H1 (cell line): Measurements from ENCODE around the gene TMC3. TPM values are rescaled to one million over a fixed set of nuclear protein-coding genes. Genes with fewer than 3 reads are reported as not detected.
"Not testable (repeated sequence)": the region's sequence is repeated elsewhere in the genome, so short reads cannot be mapped to it uniquely, and the experiment has no call there.

Source experiments
- CTCF ChIA-PET: fragments of 300-600 bp; sonication (Branson Sonifier 250); formaldehyde crosslinking; loops from one replicate; lab custom pipeline; 2021; ENCODE audit not compliant: partially characterized antibody; lab: Charles Lee
- POLR2A ChIA-PET: fragments of 300-600 bp; sonication (Branson Sonifier 250); formaldehyde crosslinking; loops from one replicate; lab custom pipeline; 2021; ENCODE audit warnings: inconsistent platforms; ENCODE audit not compliant: partially characterized antibody; lab: Charles Lee
- DNase-seq, 2 experiments: peaks; one replicate each; pipeline versions ENCODE4 v3.0.0 to v3.0.0-alpha.2; 2010 to 2022; ENCODE audit warnings: low spot score in 2 of 2, low read depth in 1 of 2, mixed read lengths in 1 of 2
- FAIRE-seq: peaks from 2 replicates; lab custom pipeline; 2011; peaks lifted over from hg19 to GRCh38; lab: Jason Lieb, UNC
- H2AFZ ChIP-seq: 2 replicates; pipeline ENCODE4 v1.8.1; 2012; ENCODE audit warnings: low read length, inconsistent platforms
- H2AK5ac ChIP-seq: 2 replicates; pipeline ENCODE4 v1.6.1; 2013; ENCODE audit warnings: low read depth, low read length
- H2BK120ac ChIP-seq: replicated peaks from 2 replicates; pipeline ENCODE3; 2013; ENCODE audit warnings: low read depth, low read length, inconsistent platforms
- H2BK12ac ChIP-seq: 2 replicates; pipeline ENCODE4 v1.6.1; 2013; ENCODE audit warnings: low read depth, low read length
- H2BK15ac ChIP-seq: 2 replicates; pipeline ENCODE4 v1.6.1; 2013; ENCODE audit warnings: low read length
- H2BK20ac ChIP-seq: 2 replicates; pipeline ENCODE4 v1.6.1; 2013; ENCODE audit warnings: low read length
- H2BK5ac ChIP-seq: 2 replicates; pipeline ENCODE4 v1.6.1; 2013; ENCODE audit warnings: low read depth, low read length
- H3K14ac ChIP-seq: 2 replicates; pipeline ENCODE4 v1.6.1; 2013; ENCODE audit warnings: inconsistent platforms; ENCODE audit not compliant: insufficient read length
- H3K18ac ChIP-seq: 2 replicates; pipeline ENCODE4 v1.6.1; 2013; ENCODE audit warnings: low read length; ENCODE audit errors: extremely low read depth
- H3K23ac ChIP-seq: 2 replicates; pipeline ENCODE4 v1.6.1; 2013; ENCODE audit warnings: inconsistent platforms; ENCODE audit not compliant: insufficient read length
- H3K23me2 ChIP-seq: 2 replicates; pipeline ENCODE4 v1.6.1; 2013; ENCODE audit warnings: low read depth, low read length
- H3K27ac ChIP-seq: 2 replicates; pipeline ENCODE4 v1.6.1; 2011; ENCODE audit warnings: low read depth, low read length, inconsistent platforms
- H3K27me3 ChIP-seq, 4 experiments: replicated peaks in 1 of 4; 1 replicate in 1 of 4; 2 replicates in 3 of 4; pipeline versions ENCODE4 v1.6.1 to v1.8.1; 2011 to 2013; ENCODE audit warnings: low read length in 3 of 4, mild to moderate bottlenecking in 3 of 4, inconsistent platforms in 2 of 4, mixed read lengths in 2 of 4, moderate library complexity in 1 of 4; ENCODE audit not compliant: control insufficient read depth in 3 of 4, insufficient read depth in 3 of 4; ENCODE audit errors: extremely low read depth in 1 of 4
- H3K36me3 ChIP-seq, 4 experiments: 2 replicates each; pipeline versions ENCODE4 v1.6.1 to v1.8.1; 2011 to 2013; ENCODE audit warnings: mild to moderate bottlenecking in 4 of 4, low read length in 3 of 4, moderate library complexity in 2 of 4, control low read depth in 1 of 4, inconsistent platforms in 1 of 4; ENCODE audit not compliant: insufficient read depth in 4 of 4, control insufficient read depth in 2 of 4
- H3K4ac ChIP-seq: replicated peaks from 2 replicates; pipeline ENCODE3; 2013; ENCODE audit warnings: low read length, low read depth, mixed read lengths, inconsistent platforms; ENCODE audit not compliant: insufficient read length
- H3K4me1 ChIP-seq, 4 experiments: replicated peaks in 1 of 4; 1 replicate in 1 of 4; 2 replicates in 3 of 4; pipeline versions ENCODE4 v1.6.1 to v1.8.1; 2011 to 2013; ENCODE audit warnings: low read length in 3 of 4, inconsistent platforms in 2 of 4, mixed read lengths in 1 of 4; ENCODE audit not compliant: insufficient read depth in 4 of 4, control insufficient read depth in 3 of 4
- H3K4me2 ChIP-seq, 2 experiments: 2 replicates each; pipeline versions ENCODE4 v1.6.1 to v1.8.1; 2011 to 2013; ENCODE audit warnings: low read depth in 2 of 2, low read length in 2 of 2, control low read depth in 1 of 2, inconsistent platforms in 1 of 2, mild to moderate bottlenecking in 1 of 2; ENCODE audit not compliant: insufficient read depth in 1 of 2
- H3K4me3 ChIP-seq, 4 experiments: fragments of 200-600, 300-600 bp in 1 of 4; sonication (generic), shearing (Covaris generic), sonication (Bioruptor Twin) in 1 of 4; 2 replicates each; pipeline versions ENCODE4 v1.5.1 to v1.8.1; 2011 to 2016; ENCODE audit warnings: low read length in 4 of 4, low read depth in 3 of 4, control low read depth in 2 of 4, inconsistent platforms in 2 of 4, mild to moderate bottlenecking in 2 of 4, mixed read lengths in 1 of 4, moderate library complexity in 1 of 4; ENCODE audit not compliant: insufficient read depth in 2 of 4; ENCODE audit errors: extremely low read depth in 1 of 4
- H3K56ac ChIP-seq: replicated peaks from 2 replicates; pipeline ENCODE3; 2013; ENCODE audit warnings: low read depth, mild to moderate bottlenecking, mixed read lengths, low read length, inconsistent platforms; ENCODE audit not compliant: insufficient read length
- H3K79me1 ChIP-seq: 2 replicates; pipeline ENCODE4 v1.6.1; 2013; ENCODE audit warnings: low read depth, low read length, control low read depth
- H3K79me2 ChIP-seq, 2 experiments: 2 replicates each; pipeline versions ENCODE4 v1.6.1 to v1.8.1; 2012 to 2013; ENCODE audit warnings: low read length in 2 of 2, mild to moderate bottlenecking in 2 of 2, inconsistent platforms in 1 of 2; ENCODE audit not compliant: insufficient read depth in 2 of 2, control insufficient read depth in 1 of 2
- H3K9ac ChIP-seq, 4 experiments: replicated peaks in 1 of 4; 1 replicate in 1 of 4; 2 replicates in 3 of 4; pipeline versions ENCODE4 v1.6.1 to v1.8.1; 2011 to 2013; ENCODE audit warnings: low read depth in 3 of 4, low read length in 3 of 4, control low read depth in 2 of 4, mild to moderate bottlenecking in 2 of 4, moderate library complexity in 2 of 4, inconsistent platforms in 1 of 4; ENCODE audit errors: extremely low read depth in 1 of 4
- H3K9me3 ChIP-seq, 2 experiments: 2 replicates each; pipeline versions ENCODE4 v1.6.1 to v1.8.1; 2012 to 2013; ENCODE audit warnings: mild to moderate bottlenecking in 2 of 2, moderate library complexity in 2 of 2, control low read depth in 1 of 2, inconsistent platforms in 1 of 2, low read depth in 1 of 2, low read length in 1 of 2, mixed read lengths in 1 of 2; ENCODE audit not compliant: insufficient read depth in 2 of 2
- H4K20me1 ChIP-seq, 2 experiments: replicated peaks in 1 of 2; 2 replicates each; pipeline versions ENCODE3 to v1.8.1; 2011 to 2013; ENCODE audit warnings: inconsistent platforms in 2 of 2, low read length in 2 of 2, mild to moderate bottlenecking in 1 of 2; ENCODE audit not compliant: insufficient read depth in 2 of 2, control insufficient read depth in 1 of 2
- H4K5ac ChIP-seq: 2 replicates; pipeline ENCODE4 v1.6.1; 2013; ENCODE audit warnings: low read length, low read depth, mixed read lengths, inconsistent platforms; ENCODE audit not compliant: insufficient read length
- H4K8ac ChIP-seq: 2 replicates; pipeline ENCODE4 v1.8.0; 2013; ENCODE audit warnings: mild to moderate bottlenecking, moderate library complexity, low read length, inconsistent platforms; ENCODE audit not compliant: insufficient read depth; ENCODE audit errors: extremely low read depth
- H4K91ac ChIP-seq: replicated peaks from 2 replicates; pipeline ENCODE3; 2013; ENCODE audit warnings: low read length, mixed read lengths, inconsistent platforms; ENCODE audit not compliant: insufficient read length
- WGBS, 2 experiments: shearing (Covaris generic) in 1 of 2; methylation state at CpG; one replicate each; pipeline versions ENCODE4 v1.1.6 to v1.1.7; 2013 to 2015; ENCODE audit warnings: low lambda C conversion rate in 2 of 2, mixed read lengths in 2 of 2, inconsistent platforms in 1 of 2, low coverage in 1 of 2, missing lambda C conversion rate in 1 of 2; ENCODE audit not compliant: insufficient replicate concordance in 2 of 2, insufficient coverage in 1 of 2, insufficient read length in 1 of 2; ENCODE audit errors: extremely low coverage in 1 of 2, missing lambda C conversion rate in 1 of 2; 5-methylcytosine and 5-hydroxymethylcytosine counted together
- polyA plus RNA-seq, 7 experiments: library from polyadenylated mRNA; depleted of rRNA in 3 of 7; stranded (reverse) in 5 of 7; unstranded in 2 of 7; fragments of >200 nt in 5 of 7; fragments of 200-250 nt in 2 of 7; gene quantifications; 1 replicate in 5 of 7; 2 replicates in 1 of 7; 4 replicates in 1 of 7; pipeline versions ENCODE4 v1.2.1 to v1.2.3, GENCODE V29; 2011 to 2013; ENCODE audit warnings: missing spikeins in 2 of 7, mixed read lengths in 2 of 7
- total RNA-seq: library from RNA; stranded (reverse); fragmentation: NEBNext Ultra II Directional; extraction: Animal tissue kit (Norgen Biotek cat#: 25700); gene quantifications from 2 replicates; pipeline ENCODE4 v1.2.1, GENCODE V29; 2021

Gene TMC3
- total and polyA plus RNA-seq, 2 of the 8 experiments (the other 6 are each of a cell fraction or from before 2014, with no cell fraction given): not detected

DNA sequence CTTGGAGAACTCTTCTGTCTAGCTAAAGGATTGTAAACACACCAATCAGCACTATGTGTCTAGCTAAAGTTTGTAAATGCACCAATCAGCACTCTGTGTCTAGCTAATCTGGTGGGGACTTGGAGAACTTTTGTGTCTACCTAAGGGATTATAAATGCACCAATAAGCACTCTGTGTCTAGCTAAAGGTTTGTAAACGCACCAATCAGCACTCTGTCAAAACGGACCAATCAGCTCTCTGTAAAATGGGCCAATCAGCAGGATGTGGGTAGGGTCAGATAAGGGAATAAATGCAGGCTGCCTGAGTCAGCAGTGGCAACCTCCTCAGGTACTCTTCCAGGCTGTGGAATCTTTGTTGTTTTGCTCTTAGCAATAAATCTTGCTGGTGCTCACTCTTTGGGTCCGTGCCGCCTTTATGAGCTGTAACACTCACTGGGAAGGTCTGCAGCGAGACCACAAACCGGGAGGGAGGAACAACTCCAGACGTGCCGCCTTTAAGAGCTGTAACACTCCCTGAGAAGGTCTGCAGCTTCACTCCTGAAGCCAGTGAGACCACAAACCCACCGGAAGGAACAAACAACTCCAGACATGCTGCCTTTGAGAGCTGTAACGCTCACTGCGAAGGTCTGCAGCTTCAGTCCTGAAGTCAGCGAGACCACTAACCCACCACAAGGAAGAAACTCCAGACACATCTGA lies 40.4 kb upstream of the TMC3 start:
- H3K9me3 ChIP-seq, H3K4me3 ChIP-seq, H2BK15ac ChIP-seq, H3K27ac ChIP-seq, H2AK5ac ChIP-seq, H2BK20ac ChIP-seq, H3K4me1 ChIP-seq, FAIRE-seq, H3K79me1 ChIP-seq, H3K9ac ChIP-seq, DNase-seq, H3K23me2 ChIP-seq, H3K4me2 ChIP-seq, H2BK12ac ChIP-seq, H4K20me1 ChIP-seq, H3K23ac ChIP-seq, H3K14ac ChIP-seq, H4K5ac ChIP-seq, H2AFZ ChIP-seq, H3K79me2 ChIP-seq, H2BK5ac ChIP-seq, H3K18ac ChIP-seq, H4K8ac ChIP-seq, H3K36me3 ChIP-seq, H3K4ac ChIP-seq, H4K91ac ChIP-seq, H3K56ac ChIP-seq, POLR2A ChIA-PET, H3K27me3 ChIP-seq, H2BK120ac ChIP-seq: not testable (repeated sequence)
- CTCF ChIA-PET: interaction anchor here (0.9 to 1.7 kb wide), 4 partner anchors 13 to 524 kb away, joined by 3 to 4 read pairs (median 3); no protein-coding TSS in a partner anchor
- WGBS, 2 experiments: 85% methylated on average over 12 of the region's 12 CpGs; no CpG with 5 or more reads in 1 of the 2 experiments
